Prostate gland (tissue), 2 donors: Measurements from ENCODE around the gene PATL2.

Experiments used
- POLR2A ChIP-seq: fragments of 450-650 bp; IDR thresholded peaks from one replicate; pipeline ENCODE4 v1.6.1; 2016; ENCODE audit warnings: antibody characterized with exemption, mild to moderate bottlenecking
- POLR2AphosphoS5 ChIP-seq: sonication (generic); formaldehyde crosslinking; IDR thresholded peaks from one replicate; pipeline ENCODE4 v1.6.1; 2017; ENCODE audit warnings: antibody characterized with exemption
- TF ChIP-seq, protein P1 (sequence below), 4 experiments: fragments of 200-600 bp in 2 of 4; fragments of 450-650 bp in 2 of 4; sonication (generic) in 2 of 4; IDR thresholded peaks; 1 replicate in 3 of 4; 2 replicates in 1 of 4; pipeline ENCODE4 v1.5.1; 2016 to 2019; ENCODE audit warnings: antibody characterized with exemption in 4 of 4, mild to moderate bottlenecking in 2 of 4, moderate library complexity in 2 of 4

DNA sequence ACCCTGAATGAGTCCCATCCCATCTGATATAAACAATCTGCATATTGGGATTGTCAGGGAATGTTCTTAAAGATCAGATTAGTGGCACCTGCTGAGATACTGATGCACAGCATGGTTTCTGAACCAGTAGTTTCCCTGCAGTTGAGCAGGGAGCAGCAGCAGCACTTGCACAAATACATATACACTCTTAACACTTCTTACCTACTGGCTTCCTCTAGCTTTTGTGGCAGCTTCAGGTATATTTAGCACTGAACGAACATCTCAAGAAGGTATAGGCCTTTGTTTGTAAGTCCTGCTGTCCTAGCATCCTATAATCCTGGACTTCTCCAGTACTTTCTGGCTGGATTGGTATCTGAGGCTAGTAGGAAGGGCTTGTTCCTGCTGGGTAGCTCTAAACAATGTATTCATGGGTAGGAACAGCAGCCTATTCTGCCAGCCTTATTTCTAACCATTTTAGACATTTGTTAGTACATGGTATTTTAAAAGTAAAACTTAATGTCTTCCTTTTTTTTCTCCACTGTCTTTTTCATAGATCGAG is 4.7 kb upstream of the PATL2 start:
- TF ChIP-seq, protein P1, sequence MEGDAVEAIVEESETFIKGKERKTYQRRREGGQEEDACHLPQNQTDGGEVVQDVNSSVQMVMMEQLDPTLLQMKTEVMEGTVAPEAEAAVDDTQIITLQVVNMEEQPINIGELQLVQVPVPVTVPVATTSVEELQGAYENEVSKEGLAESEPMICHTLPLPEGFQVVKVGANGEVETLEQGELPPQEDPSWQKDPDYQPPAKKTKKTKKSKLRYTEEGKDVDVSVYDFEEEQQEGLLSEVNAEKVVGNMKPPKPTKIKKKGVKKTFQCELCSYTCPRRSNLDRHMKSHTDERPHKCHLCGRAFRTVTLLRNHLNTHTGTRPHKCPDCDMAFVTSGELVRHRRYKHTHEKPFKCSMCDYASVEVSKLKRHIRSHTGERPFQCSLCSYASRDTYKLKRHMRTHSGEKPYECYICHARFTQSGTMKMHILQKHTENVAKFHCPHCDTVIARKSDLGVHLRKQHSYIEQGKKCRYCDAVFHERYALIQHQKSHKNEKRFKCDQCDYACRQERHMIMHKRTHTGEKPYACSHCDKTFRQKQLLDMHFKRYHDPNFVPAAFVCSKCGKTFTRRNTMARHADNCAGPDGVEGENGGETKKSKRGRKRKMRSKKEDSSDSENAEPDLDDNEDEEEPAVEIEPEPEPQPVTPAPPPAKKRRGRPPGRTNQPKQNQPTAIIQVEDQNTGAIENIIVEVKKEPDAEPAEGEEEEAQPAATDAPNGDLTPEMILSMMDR (IDR thresholded peaks at IDR 0.05) = no peak
- TF ChIP-seq POLR2A = no peak
- no peak for TF ChIP-seq POLR2AphosphoS5
